AG04450 (cell line): ENCODE results near the gene FAR1. TPM values are rescaled to one million over a fixed set of nuclear protein-coding genes. Genes with fewer than 3 reads are reported as not detected.
A peak's percentile ranks its signal among the peaks of the same experiment; 100 is the strongest.
"Not testable (repeated sequence)": the region's sequence is repeated elsewhere in the genome, so short reads cannot be mapped to it uniquely, and the experiment has no call there.

Experiments used
- CTCF ChIA-PET: fragments of 300-600, 350-600 bp; formaldehyde crosslinking; extraction: SDS; loops from one replicate; lab custom pipeline; 2022; ENCODE audit warnings: antibody characterized with exemption, inconsistent platforms; lab: Charles Lee
- POLR2A ChIA-PET: fragments of 350-600 bp; formaldehyde crosslinking; extraction: SDS; loops from one replicate; lab custom pipeline; 2021; ENCODE audit warnings: antibody characterized with exemption, inconsistent platforms; lab: Yijun Ruan, JAX
- DNase-seq: peaks from one replicate; pipeline ENCODE4 v3.0.0-alpha.2; 2011; ENCODE audit warnings: low read depth, low spot score
- H3K27ac ChIP-seq: one replicate; pipeline ENCODE4 v1.5.1; 2012; ENCODE audit warnings: low read depth, low read length, control low read depth
- H3K27me3 ChIP-seq: one replicate; pipeline ENCODE4 v1.6.0; 2012; ENCODE audit warnings: low read length; ENCODE audit not compliant: control insufficient read depth, insufficient read depth
- H3K4me3 ChIP-seq: 2 replicates; pipeline ENCODE4 v1.5.1; 2011; ENCODE audit warnings: mild to moderate bottlenecking, low read depth, low read length, control low read depth
- H3K9me3 ChIP-seq: 2 replicates; pipeline ENCODE4 v1.5.1; 2012; ENCODE audit warnings: low read length; ENCODE audit not compliant: control insufficient read depth, insufficient read depth
- polyA minus RNA-seq: library from RNA; depleted of rRNA, polyadenylated mRNA; stranded (reverse); fragments of >200 nt; gene quantifications from 2 replicates; pipeline ENCODE4 v1.2.3, GENCODE V29; 2011; rRNA and poly(A)+ RNA removed
- polyA plus RNA-seq: library from polyadenylated mRNA; depleted of rRNA; stranded (reverse); fragments of >200 nt; gene quantifications from 2 replicates; pipeline ENCODE4 v1.2.3, GENCODE V29; 2011; rRNA removed
- TF ChIP-seq, protein P1 (sequence below): IDR thresholded peaks from 2 replicates; pipeline ENCODE4 v1.5.1; 2011; ENCODE audit warnings: low read depth, low read length, control low read depth, inconsistent platforms

Gene FAR1
- polyA plus RNA-seq (56.9 and 71.7 TPM in 2 replicates), polyA minus RNA-seq (31.3 and 67.3 TPM in 2 replicates)

GRCh38 chr11:13668102-13668956 lies at the start of gene FAR1:
Gene FAR1, plus strand, starts transcription at chr11:13668668. Its CDS starts 26,098 bp downstream, at chr11:13694766.
- TF ChIP-seq, protein P1, sequence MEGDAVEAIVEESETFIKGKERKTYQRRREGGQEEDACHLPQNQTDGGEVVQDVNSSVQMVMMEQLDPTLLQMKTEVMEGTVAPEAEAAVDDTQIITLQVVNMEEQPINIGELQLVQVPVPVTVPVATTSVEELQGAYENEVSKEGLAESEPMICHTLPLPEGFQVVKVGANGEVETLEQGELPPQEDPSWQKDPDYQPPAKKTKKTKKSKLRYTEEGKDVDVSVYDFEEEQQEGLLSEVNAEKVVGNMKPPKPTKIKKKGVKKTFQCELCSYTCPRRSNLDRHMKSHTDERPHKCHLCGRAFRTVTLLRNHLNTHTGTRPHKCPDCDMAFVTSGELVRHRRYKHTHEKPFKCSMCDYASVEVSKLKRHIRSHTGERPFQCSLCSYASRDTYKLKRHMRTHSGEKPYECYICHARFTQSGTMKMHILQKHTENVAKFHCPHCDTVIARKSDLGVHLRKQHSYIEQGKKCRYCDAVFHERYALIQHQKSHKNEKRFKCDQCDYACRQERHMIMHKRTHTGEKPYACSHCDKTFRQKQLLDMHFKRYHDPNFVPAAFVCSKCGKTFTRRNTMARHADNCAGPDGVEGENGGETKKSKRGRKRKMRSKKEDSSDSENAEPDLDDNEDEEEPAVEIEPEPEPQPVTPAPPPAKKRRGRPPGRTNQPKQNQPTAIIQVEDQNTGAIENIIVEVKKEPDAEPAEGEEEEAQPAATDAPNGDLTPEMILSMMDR: peak; percentile 47
- peak within 1 kb of the TSS; percentile 54 for H3K27ac ChIP-seq
- peak; percentile 98 for DNase-seq
- ChIA-PET CTCF (interaction anchor here (0.6 to 1.4 kb wide), 13 partner anchors 8 to 204 kb away, joined by 3 to 13 read pairs (median 3); no protein-coding TSS in a partner anchor), POLR2A (interaction anchor here (0.7 kb wide), 1 partner anchor 20 kb away, joined by 3 read pairs; no protein-coding TSS in a partner anchor)
- H3K27me3 ChIP-seq: no peaks in the 10 kb centered on the region
- H3K9me3 ChIP-seq: no peaks in the 10 kb centered on the region; the same call in 1 of the 2 replicates
- H3K4me3 ChIP-seq: peak within 1 kb of the TSS; percentile 81

GRCh38 chr11:13620063-13620462 lies 48.4 kb upstream of the FAR1 start:
- TF ChIP-seq, protein P1: no peak
- Histone ChIP-seq H3K9me3 (no peaks in the 10 kb centered on the region), H3K4me3 (no peak overlapping the region), H3K27me3 (no peaks in the 10 kb centered on the region), H3K27ac (no peak overlapping the region)
- DNase-seq: no peak
- ChIA-PET POLR2A (no interaction called here), CTCF (no interaction called here)

DNA sequence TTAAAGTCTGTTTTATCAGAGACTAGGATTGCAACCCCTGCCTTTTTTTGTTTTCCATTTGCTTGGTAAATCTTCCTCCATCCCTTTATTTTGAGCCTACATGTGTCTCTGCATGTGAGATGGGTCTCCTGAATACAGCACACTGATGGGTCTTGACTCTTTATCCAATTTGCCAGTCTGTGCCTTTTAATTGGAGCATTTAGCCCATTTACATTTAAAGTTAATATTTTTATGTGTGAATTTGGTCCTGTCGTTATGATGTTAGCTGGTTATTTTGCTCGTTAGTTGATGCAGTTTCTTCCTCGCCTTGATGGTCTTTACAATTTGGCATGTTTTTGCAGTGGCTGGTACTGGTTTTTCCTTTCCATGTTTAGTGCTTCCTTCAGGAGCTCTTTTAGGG lies 41.6 kb upstream of the FAR1 start:
- H3K27me3 ChIP-seq, H3K9me3 ChIP-seq, POLR2A ChIA-PET, H3K4me3 ChIP-seq, H3K27ac ChIP-seq, DNase-seq, CTCF ChIA-PET: not testable (repeated sequence)

DNA sequence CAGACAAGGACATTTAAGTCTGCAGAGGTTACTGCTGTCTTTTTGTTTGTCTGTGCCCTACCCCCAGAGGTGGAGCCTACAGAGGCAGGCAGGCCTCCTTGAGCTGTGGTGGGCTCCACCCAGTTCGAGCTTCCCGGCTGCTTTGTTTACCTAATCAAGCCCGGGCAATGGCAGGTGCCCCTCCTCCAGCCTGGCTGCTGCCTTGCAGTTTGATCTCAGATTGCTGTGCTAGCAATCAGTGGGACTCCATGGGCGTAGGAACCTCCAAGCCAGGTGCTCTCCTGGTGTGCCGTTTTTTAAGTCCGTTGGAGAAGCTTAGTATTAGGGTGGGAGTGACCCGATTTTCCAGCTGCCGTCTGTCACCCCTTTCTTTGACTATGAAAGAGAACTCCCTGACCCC lies 39.8 kb upstream of the FAR1 start:
- H3K27ac ChIP-seq, CTCF ChIA-PET, POLR2A ChIA-PET, H3K4me3 ChIP-seq, DNase-seq, H3K27me3 ChIP-seq, H3K9me3 ChIP-seq: not testable (repeated sequence)

DNA sequence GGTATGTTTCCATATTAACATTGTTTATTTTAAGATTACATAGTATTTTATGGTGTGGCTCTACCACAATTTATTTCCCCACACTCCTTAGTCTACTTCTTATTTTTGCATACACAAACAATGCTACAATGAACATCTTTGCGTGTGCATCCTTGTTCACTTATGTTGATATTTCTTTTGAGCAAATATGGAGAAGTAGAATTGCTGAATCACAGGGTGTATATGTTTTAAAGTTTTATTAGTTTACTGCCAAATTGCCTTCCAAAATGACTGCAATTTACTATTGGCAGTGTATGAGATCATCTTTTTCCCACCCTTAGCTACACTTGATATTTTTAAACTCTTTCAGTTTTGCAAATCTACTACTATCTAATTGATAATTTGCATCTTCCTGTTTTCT lies 38.7 kb upstream of the FAR1 start:
- no peak overlapping the region for H3K4me3 ChIP-seq
- TF ChIP-seq, protein P1: no peak
- H3K9me3 ChIP-seq: no peaks in the 10 kb centered on the region; the same call in 1 of the 2 replicates
- CTCF ChIA-PET: no interaction called here
- peaks cover 2% of the 10 kb centered on the region for H3K27me3 ChIP-seq
- POLR2A ChIA-PET: no interaction called here
- no peak overlapping the region for H3K27ac ChIP-seq
- DNase-seq: no peak

DNA sequence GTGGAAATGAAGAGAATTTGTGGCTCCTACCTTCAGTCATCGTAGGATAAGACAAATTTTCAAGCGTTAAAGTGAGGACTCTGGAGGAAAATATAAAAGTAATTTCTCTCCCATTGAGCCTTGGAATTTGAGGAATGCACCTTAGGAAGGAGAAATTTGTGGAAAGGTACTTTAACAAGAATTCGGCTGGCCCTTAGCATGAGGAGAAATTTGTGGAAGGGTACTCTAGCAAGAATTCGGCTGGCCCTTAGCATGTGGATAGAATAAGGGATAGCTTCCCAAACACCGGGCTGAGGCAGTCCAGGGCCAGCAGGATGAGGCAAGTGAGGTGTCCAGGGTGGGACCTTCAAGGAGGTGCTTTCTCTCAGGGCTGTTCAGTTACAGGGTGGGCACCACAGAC lies 33.2 kb upstream of the FAR1 start:
- no peak overlapping the region for H3K27ac ChIP-seq
- POLR2A ChIA-PET: no interaction called here

More for the DNA sequence above, 33.2 kb upstream of the FAR1 start:
- TF ChIP-seq, protein P1: no peak
- no peak for DNase-seq
- CTCF ChIA-PET: no interaction called here
- Histone ChIP-seq H3K4me3 (no peak overlapping the region), H3K9me3 (no peaks in the 10 kb centered on the region), H3K27me3 (peaks cover 2% of the 10 kb centered on the region)
